Measurements from ENCODE around the gene ABHD6. TPM values are rescaled to one million over a fixed set of nuclear protein-coding genes. Genes with fewer than 3 reads are reported as not detected.
A peak's percentile ranks its signal among the peaks of the same experiment; 100 is the strongest.

The ABHD6 gene
- total RNA-seq, 1 experiment from 2014 or later = 2.2 TPM

- no peak overlapping the region for H3K9ac ChIP-seq (ENCODE audit: extremely low read depth, insufficient read length, low read length)
- Mint-ChIP-seq H3K27me3 (ENCODE audit: low read depth) (peaks cover 39% of the 10 kb centered on the region), H3K4me1 (peaks cover 10 to 26% of the 10 kb centered on the region in 2 experiments), H3K9me3 (no peaks in the 10 kb centered on the region), H3K27ac (no peak overlapping the region), H3K4me3 (peak overlapping the region; percentile 59 to 84; a peak in 4 of 5 replicates), H3K36me3 (ENCODE audit: insufficient read depth in 1 of 3, low read depth in 3 of 3) (no peaks in the 10 kb centered on the region)
- no peak overlapping the region for H4K91ac ChIP-seq (ENCODE audit: insufficient read length, low read depth, low read length)
- no peaks in the 10 kb centered on the region; the same call in 1 of the 2 replicates for H3K4me1 ChIP-seq (ENCODE audit: insufficient read depth, low read length)
- no peaks in the 10 kb centered on the region for H3K79me2 ChIP-seq (ENCODE audit: insufficient read depth, low read length)
- no peak overlapping the region for H2BK20ac ChIP-seq (ENCODE audit: low read depth, low read length, poor library complexity, severe bottlenecking)
- no peak overlapping the region for H2AFZ ChIP-seq (ENCODE audit: low read length)
- H4K5ac ChIP-seq (ENCODE audit: insufficient read length, low read depth, low read length) = no peak overlapping the region
- H4K20me1 ChIP-seq (ENCODE audit: control insufficient read depth, insufficient read depth, insufficient read length) = no peaks in the 10 kb centered on the region
- no peak overlapping the region for H2BK5ac ChIP-seq (ENCODE audit: insufficient read length, low read length)
- no CpG with 5 or more reads among the region's 4 CpGs for WGBS (ENCODE audit: extremely low coverage, insufficient read length, low lambda C conversion rate)
- H3K79me1 ChIP-seq (ENCODE audit: insufficient read depth, low read depth, low read length, poor library complexity, severe bottlenecking) = no peaks in the 10 kb centered on the region
- no peak for DNase-seq
- no peak overlapping the region for H2BK120ac ChIP-seq (ENCODE audit: low read depth, low read length, poor library complexity, severe bottlenecking)
- H3K23ac ChIP-seq (ENCODE audit: insufficient read length, low read depth, low read length) = no peak overlapping the region
- no peak overlapping the region for H2AK5ac ChIP-seq (ENCODE audit: insufficient read length, low read length)
- peaks cover 4% of the 10 kb centered on the region for H3K23me2 ChIP-seq (ENCODE audit: insufficient read length, low read depth, low read length, poor library complexity, severe bottlenecking)
- no peak overlapping the region for H3K4ac ChIP-seq (ENCODE audit: low read depth, low read length)
- H3K4me2 ChIP-seq (ENCODE audit: insufficient read depth, insufficient read length, low read length) = no peak overlapping the region
- TF ChIP-seq, protein P1, sequence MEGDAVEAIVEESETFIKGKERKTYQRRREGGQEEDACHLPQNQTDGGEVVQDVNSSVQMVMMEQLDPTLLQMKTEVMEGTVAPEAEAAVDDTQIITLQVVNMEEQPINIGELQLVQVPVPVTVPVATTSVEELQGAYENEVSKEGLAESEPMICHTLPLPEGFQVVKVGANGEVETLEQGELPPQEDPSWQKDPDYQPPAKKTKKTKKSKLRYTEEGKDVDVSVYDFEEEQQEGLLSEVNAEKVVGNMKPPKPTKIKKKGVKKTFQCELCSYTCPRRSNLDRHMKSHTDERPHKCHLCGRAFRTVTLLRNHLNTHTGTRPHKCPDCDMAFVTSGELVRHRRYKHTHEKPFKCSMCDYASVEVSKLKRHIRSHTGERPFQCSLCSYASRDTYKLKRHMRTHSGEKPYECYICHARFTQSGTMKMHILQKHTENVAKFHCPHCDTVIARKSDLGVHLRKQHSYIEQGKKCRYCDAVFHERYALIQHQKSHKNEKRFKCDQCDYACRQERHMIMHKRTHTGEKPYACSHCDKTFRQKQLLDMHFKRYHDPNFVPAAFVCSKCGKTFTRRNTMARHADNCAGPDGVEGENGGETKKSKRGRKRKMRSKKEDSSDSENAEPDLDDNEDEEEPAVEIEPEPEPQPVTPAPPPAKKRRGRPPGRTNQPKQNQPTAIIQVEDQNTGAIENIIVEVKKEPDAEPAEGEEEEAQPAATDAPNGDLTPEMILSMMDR (conservative IDR thresholded peaks at IDR 0.05) = no peak
- no peaks in the 10 kb centered on the region for H3K9me3 ChIP-seq (ENCODE audit: control insufficient read depth, low read depth, low read length)
- H3K18ac ChIP-seq (ENCODE audit: insufficient read length, low read depth, low read length) = no peak overlapping the region
- no peak overlapping the region for H2BK15ac ChIP-seq (ENCODE audit: low read depth, low read length)
- H2BK12ac ChIP-seq (ENCODE audit: insufficient read length, low read depth, low read length) = no peak overlapping the region
- H3K56ac ChIP-seq (ENCODE audit: insufficient read length, low read depth, low read length) = no peak overlapping the region
- no peak overlapping the region for H3K27ac ChIP-seq (ENCODE audit: insufficient read length, low read depth, low read length)
- no peaks in the 10 kb centered on the region; the same call in 1 of the 2 replicates for H3K27me3 ChIP-seq (ENCODE audit: insufficient read depth, low read length)
- no peak overlapping the region for H3T11ph ChIP-seq (ENCODE audit: low read length)
- H3K14ac ChIP-seq (ENCODE audit: insufficient read depth, low read length) = no peak overlapping the region
- no peak overlapping the region for H4K8ac ChIP-seq (replicated peaks; ENCODE audit: insufficient read length, low read depth, low read length)
These were observed 94.1 kb downstream of the ABHD6 start for GRCh38 chr3:58331593-58332152.

All from H9 (cell line).